Measurements from ENCODE around the gene THPO.

The THPO gene

GRCh38 chr3:184380185-184380626 is 2.2 kb upstream of the THPO start:
- TF ChIP-seq ZNF274 (IDR thresholded peaks at IDR 0.05; ENCODE audit: low read depth, low read length): no peak
- H3K4me3 ChIP-seq (ENCODE audit: low read length): no peak overlapping the region

GRCh38 chr3:184379358-184380184 is 1.6 kb upstream of the THPO start, which contains the start of gene CHRD:
TSS of gene CHRD (plus strand) at chr3:184380054. CDS start at chr3:184380319, 265 bp downstream.
- H3K4me3 ChIP-seq (ENCODE audit: low read length): no peak within 1 kb of the TSS
- TF ChIP-seq ZNF274 (IDR thresholded peaks at IDR 0.05; ENCODE audit: low read depth, low read length): no peak

GRCh38 chr3:184378651-184379357 is 797 bp upstream of the THPO start:
- TF ChIP-seq ZNF274 (IDR thresholded peaks at IDR 0.05; ENCODE audit: low read depth, low read length): no peak
- H3K4me3 ChIP-seq (ENCODE audit: low read length): no peak overlapping the region

GRCh38 chr3:184377374-184377773 is 633 bp downstream of the THPO start:
- TF ChIP-seq ZNF274 (IDR thresholded peaks at IDR 0.05; ENCODE audit: low read depth, low read length): no peak
- H3K4me3 ChIP-seq (ENCODE audit: low read length): no peak overlapping the region

- TF ChIP-seq ZNF274 (IDR thresholded peaks at IDR 0.05; ENCODE audit: low read depth, low read length): no peak
- H3K4me3 ChIP-seq (ENCODE audit: low read length): no peak overlapping the region
Measured at GRCh38 chr3:184375747-184376461, 2.1 kb downstream of the THPO start.

GRCh38 chr3:184373422-184373821 is 4.6 kb downstream of the THPO start:
- TF ChIP-seq ZNF274 (IDR thresholded peaks at IDR 0.05; ENCODE audit: low read depth, low read length): no peak

GRCh38 chr3:184372911-184373310 is 5.1 kb downstream of the THPO start:
- H3K4me3 ChIP-seq (ENCODE audit: low read length): no peak overlapping the region
- no peak for TF ChIP-seq ZNF274 (IDR thresholded peaks at IDR 0.05; ENCODE audit: low read depth, low read length)

More at GRCh38 chr3:184373422-184373821, 4.6 kb downstream of the THPO start:
- H3K4me3 ChIP-seq (ENCODE audit: low read length): no peak overlapping the region

GRCh38 chr3:184372296-184372821 is 5.6 kb downstream of the THPO start:
- no peak overlapping the region for H3K4me3 ChIP-seq (ENCODE audit: low read length)
- TF ChIP-seq ZNF274 (IDR thresholded peaks at IDR 0.05; ENCODE audit: low read depth, low read length): no peak

- TF ChIP-seq ZNF274 (IDR thresholded peaks at IDR 0.05; ENCODE audit: low read depth, low read length): no peak
- no peak overlapping the region for H3K4me3 ChIP-seq (ENCODE audit: low read length)
Measured at GRCh38 chr3:184371570-184372018, 6.4 kb downstream of the THPO start.

GRCh38 chr3:184368586-184369183 is 9.3 kb downstream of the THPO start:
- no peak for TF ChIP-seq ZNF274 (IDR thresholded peaks at IDR 0.05; ENCODE audit: low read depth, low read length)

GRCh38 chr3:184368116-184368515 is 9.9 kb downstream of the THPO start:
- H3K4me3 ChIP-seq (ENCODE audit: low read length): no peak overlapping the region
- TF ChIP-seq ZNF274 (IDR thresholded peaks at IDR 0.05; ENCODE audit: low read depth, low read length): no peak

More at GRCh38 chr3:184368586-184369183, 9.3 kb downstream of the THPO start:
- no peak overlapping the region for H3K4me3 ChIP-seq (ENCODE audit: low read length)

- no peak for TF ChIP-seq ZNF274 (IDR thresholded peaks at IDR 0.05; ENCODE audit: low read depth, low read length)
- no peak overlapping the region for H3K4me3 ChIP-seq (ENCODE audit: low read length)
Measured at GRCh38 chr3:184366619-184367289, 11.3 kb downstream of the THPO start.
